Esophagus squamous epithelium (tissue), 4 donors: Measurements from ENCODE around the gene GRIN1.

ENCODE experiments used
- POLR2A ChIP-seq, 4 donors: fragments of 450-650 bp; IDR thresholded peaks; one replicate each; pipeline ENCODE4 v1.6.1; 2017; ENCODE audit warnings: antibody characterized with exemption in 4 of 4, mild to moderate bottlenecking in 4 of 4, moderate library complexity in 3 of 4
- TF ChIP-seq, protein P1 (sequence below), 6 experiments: fragments of 450-650 bp in 4 of 6; fragments of 200-600 bp in 2 of 6; sonication (generic) in 2 of 6; IDR thresholded peaks; one replicate each; pipeline ENCODE4 v1.5.1; 2016 to 2019; ENCODE audit warnings: antibody characterized with exemption in 6 of 6, mild to moderate bottlenecking in 4 of 6, moderate library complexity in 4 of 6

DNA sequence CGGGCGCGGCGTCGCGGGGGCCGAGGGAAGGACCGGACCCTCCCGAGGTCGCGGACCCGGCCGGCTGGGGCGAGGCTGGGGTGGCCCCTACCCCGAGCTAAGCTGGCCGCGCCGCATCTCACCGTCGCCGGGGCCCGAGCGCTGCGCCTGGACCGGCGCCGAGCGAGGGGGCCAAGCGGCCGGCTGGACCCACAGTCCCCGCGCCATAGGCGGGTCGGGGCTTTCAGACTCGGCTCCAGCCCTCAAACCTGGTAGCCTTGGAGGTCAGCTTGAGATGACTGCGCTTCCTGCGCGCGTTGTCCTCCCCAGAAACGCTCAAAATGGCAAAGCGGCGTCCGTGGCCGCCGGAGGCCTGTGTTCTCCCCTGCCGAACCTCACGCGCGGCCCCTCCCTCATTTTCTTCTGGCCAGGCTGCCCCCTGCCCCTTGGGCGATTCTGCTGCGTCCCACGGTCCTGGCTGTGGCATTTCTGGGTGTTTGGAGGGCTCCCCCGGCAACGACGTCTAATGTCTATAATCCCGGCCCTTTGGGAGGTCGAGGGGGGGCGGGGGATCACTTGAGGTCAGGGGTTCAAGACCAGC, 8.7 kb upstream of the GRIN1 start:
- TF ChIP-seq, protein P1, sequence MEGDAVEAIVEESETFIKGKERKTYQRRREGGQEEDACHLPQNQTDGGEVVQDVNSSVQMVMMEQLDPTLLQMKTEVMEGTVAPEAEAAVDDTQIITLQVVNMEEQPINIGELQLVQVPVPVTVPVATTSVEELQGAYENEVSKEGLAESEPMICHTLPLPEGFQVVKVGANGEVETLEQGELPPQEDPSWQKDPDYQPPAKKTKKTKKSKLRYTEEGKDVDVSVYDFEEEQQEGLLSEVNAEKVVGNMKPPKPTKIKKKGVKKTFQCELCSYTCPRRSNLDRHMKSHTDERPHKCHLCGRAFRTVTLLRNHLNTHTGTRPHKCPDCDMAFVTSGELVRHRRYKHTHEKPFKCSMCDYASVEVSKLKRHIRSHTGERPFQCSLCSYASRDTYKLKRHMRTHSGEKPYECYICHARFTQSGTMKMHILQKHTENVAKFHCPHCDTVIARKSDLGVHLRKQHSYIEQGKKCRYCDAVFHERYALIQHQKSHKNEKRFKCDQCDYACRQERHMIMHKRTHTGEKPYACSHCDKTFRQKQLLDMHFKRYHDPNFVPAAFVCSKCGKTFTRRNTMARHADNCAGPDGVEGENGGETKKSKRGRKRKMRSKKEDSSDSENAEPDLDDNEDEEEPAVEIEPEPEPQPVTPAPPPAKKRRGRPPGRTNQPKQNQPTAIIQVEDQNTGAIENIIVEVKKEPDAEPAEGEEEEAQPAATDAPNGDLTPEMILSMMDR (IDR thresholded peaks at IDR 0.05) = no peak
- no peak for TF ChIP-seq POLR2A (IDR thresholded peaks at IDR 0.05)
